Stimulated activated CD4-positive, alpha-beta T cell treated with anti-CD3 and anti-CD28 coated beads, Interleukin-2, amount 100 ng/mL, for 4 hours (primary cell): Measurements from ENCODE around the gene ITGA2.

Experiments used
- DNase-seq: peaks from one replicate; pipeline ENCODE4 v3.0.0-alpha.2; 2020; ENCODE audit warnings: low read depth

ITGA2 gene

DNA sequence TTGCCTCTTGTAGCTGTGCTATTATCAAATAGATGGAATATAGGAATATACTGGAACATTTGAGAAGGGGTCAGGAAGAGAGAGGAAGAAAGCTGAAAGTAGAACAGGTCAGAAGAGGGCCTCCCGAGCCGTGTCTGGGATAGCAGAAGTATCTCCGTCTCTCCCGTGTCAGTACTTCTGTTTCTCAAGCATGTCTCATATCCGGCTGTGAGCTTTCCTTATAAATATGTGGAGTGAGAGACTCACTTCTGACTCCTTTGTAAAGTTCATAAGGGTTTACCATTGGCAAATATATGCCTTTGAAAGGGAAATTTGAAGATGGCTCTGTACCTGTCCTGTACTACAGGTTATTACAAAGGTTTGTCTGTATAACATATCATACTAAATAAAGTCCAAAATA lies 70.1 kb downstream of the ITGA2 start:
- no peak for DNase-seq

DNA sequence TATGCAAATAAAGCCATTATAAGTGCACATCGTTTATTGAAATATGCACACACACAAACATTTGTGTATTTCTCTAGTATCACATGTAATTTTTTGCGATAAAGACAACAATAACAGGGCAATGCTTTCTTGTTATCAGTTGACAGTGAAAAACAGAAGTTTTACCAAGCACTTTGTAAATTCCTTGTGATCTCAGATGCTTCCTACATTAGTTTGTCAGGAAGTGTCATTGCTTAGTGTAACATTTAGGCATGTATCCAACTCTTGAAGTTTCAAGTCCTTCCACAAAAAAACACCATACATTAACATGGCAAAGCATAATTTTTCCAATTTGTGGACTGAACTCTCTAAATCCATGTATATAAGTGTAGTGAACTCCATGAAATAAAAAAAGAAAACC lies 74.0 kb downstream of the ITGA2 start:
- DNase-seq = no peak

DNA sequence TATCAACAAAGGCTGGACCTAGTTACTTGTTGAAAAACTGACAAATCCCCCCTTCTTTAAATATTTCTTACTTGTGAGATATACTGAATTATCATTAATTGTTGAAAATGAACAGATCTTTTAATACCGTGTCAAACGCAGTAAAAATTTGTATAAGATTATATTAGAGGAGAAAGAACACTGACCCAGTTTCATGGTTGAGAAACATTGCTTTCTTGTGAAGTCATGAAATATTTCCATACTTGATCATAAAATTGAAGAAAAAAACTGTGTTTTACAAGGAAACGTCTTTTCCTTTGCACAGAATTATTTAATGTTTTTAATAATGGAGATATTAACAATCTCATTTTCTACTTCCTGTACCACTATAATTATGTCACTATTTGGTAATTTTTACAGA lies 74.6 kb downstream of the ITGA2 start:
- DNase-seq = no peak

DNA sequence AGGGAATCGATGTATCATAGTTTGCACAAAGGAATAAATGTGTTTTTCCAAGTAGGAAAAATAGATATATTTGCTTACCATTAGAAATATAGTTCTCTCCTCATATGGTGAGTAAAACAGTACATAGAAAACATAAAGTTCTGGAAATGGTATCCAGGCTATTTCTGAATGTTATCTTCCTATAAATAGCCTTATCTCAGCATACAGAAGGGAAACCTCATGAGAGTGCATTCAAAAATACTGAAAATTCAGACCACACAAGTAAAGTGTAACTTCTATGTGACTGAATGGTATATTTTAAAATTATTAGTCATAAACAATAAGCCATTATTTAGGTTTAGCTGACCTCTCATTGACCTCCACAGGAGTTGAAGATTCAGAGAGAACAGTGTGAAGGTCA lies 76.9 kb downstream of the ITGA2 start:
- no peak for DNase-seq

DNA sequence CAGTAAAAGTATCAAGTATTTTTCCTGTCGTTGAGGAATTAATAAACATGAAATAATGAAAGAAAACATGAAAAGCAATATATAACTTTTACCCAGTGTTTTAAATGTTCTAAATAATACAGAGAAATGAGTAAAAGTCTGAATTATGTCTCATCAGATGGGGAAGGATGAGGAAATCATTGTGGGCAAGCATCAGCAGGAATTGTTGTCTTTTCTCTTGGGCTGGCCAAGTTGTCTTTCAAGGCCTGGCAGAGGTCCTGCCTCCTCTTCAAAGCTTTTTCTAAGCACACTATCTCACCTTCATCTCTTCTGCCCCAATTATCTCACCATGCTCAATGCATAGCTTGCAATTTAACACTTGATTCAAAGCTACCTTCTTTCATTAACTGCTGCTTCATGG lies 78.5 kb downstream of the ITGA2 start:
- no peak for DNase-seq

DNA sequence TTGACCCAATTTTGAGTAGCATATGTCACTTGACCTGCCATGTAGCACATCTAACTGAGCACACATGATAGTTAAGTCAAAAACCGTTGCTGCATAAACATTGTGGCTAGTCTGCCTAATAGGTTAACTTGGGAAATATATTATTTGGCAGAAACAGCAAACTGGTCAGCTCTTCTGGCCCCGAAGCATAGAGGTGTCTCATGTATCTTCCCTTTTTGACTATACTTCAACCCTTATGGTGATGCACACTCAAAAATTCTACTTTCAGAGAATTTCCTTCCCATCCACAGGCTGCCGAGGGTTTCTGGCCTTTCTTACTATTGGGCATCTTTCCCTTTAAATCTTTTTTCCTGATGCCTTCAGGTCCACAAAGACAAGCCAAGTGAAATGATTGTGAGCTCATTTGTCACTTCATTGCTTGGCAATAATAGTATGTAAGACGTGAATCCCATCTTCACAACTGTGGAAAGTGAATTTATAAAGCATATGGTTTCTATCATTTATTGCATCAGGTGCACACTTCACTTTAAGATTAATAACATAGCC lies 79.2 kb downstream of the ITGA2 start:
- no peak for DNase-seq

DNA sequence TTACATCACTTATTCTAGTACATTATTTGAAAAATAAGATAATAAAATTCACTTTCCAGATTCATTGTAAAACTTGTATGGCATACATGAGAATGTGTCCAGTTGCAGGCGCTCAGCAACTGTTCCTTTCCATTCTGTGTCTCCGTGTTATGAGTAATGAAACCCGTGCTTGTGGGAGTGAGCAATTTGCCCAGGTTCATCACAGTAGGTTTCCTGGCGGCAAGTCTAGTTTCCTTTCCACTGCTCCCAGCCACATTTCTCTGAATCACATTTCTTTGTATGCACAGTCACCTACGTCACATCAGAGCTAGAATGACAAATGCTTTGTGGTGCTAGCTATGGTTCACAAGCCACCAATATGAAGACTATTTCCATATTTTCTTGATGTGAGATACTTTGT lies 80.5 kb downstream of the ITGA2 start:
- DNase-seq = peak; percentile 51

DNA sequence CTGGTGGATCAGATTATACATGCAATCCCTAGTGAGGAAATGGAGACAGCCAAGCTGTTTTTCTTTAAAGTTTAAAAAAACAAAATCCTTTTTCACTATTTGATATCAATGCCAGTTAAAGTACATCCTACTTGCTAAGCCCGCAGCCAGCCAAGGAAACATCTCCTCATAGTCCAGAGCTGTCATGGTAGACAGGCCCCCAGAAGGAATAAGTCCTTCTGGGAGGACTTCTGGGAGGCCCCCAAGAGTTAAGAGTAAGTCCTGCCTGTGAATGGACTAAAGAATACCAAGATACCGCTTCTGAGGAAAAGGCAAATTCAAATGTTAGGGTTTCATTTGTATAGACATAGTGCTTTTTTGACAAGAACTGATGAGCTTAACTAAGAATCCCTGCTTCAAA lies 82.1 kb downstream of the ITGA2 start:
- no peak for DNase-seq

DNA sequence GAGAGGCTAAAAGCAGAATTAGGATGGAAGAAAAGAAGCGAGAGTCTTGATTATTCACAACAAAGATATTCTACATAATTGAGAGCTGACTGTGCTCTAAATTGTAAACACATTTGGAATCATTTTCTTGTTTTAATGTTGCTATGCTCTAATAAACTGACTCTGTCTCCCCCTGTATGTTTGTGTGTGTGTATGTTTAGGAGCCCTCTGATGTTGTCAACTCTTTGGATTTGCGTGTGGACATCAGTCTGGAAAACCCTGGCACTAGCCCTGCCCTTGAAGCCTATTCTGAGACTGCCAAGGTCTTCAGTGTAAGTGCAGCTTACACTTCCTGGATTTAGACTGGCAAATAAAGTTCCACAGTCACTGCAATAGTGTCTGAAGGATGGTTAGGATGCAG lies 82.6 kb downstream of the ITGA2 start:
- DNase-seq = no peak

DNA sequence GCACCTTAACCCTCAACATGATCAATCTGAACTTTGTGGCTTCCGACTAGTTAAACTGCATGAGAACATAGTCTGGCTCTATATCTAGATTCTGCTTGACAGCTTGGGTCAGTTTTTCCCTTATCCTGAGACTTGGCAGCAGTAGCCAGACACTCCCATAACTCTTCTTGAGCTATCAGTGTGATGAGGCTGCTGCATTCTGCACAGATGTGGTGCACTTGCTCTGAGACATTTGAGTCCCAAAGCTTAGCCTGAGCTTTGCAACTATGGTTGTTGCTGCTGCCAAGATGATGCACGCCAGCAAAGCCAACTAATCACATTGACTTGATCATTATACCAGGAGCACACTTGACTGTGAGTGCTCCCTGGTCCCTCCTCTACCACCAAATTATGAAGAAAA lies 84.2 kb downstream of the ITGA2 start:
- DNase-seq = no peak

DNA sequence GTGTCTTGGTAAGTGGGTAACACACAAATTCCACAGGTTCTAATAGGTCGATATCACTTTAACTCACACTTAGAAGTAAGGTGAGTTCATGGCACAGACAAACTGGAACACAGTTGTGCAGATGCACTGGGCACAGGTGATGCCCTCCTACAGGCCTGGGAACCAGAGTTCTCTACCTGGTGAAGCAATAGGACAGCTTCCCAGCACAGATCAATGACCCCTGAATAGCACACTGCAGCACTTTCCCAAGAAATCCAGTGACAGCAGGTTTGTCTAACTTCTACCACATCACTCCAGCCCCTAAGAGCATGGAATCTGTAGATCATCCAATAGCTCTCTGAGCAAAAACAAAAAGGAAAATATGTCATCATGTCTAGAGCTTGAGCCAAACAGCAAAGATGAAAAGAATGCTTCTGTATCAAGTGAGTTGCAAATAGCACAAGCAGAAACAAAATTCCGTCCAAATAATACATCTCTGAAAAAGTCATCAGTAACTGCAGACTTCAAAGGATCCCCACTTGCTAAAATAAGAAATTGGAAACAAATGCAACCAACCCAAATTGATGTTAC lies 86.9 kb downstream of the ITGA2 start:
- no peak for DNase-seq

DNA sequence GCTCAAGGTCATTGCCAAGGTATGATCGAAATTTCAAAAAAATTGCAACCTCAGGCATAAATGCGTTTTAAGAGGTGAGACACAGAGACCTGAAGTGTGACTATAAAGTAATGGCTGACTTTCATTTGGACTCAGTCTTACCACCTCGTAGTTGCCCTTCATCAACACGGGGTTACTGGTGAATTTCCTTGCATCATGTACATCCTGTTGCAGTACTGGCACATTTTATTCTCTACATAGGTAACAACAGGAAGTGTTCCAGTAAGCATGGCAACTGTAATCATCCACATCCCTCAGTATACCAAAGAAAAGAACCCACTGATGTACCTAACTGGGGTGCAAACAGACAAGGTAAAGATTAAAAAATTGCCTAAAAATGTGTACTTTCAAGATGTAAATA lies 91.1 kb downstream of the ITGA2 start:
- DNase-seq = no peak

DNA sequence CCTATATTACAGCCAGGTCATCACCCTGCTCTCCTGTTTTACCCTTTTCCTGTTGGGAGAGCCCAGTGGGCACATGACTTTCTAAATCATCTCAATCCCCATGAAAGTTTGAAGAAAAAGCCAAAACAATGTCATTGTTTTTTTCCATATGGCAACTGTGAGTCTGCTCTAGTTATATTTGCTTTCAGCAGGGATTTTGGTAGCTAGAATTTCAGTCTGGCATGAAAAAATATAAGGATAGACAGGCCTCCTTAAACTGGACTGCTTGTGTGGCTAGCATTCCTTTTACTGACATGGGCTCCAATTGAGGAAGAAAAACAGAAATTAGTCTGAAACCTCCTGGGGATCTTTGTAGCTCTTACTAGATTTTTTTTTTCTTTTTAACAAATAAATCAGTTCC lies 94.8 kb downstream of the ITGA2 start:
- DNase-seq = no peak

DNA sequence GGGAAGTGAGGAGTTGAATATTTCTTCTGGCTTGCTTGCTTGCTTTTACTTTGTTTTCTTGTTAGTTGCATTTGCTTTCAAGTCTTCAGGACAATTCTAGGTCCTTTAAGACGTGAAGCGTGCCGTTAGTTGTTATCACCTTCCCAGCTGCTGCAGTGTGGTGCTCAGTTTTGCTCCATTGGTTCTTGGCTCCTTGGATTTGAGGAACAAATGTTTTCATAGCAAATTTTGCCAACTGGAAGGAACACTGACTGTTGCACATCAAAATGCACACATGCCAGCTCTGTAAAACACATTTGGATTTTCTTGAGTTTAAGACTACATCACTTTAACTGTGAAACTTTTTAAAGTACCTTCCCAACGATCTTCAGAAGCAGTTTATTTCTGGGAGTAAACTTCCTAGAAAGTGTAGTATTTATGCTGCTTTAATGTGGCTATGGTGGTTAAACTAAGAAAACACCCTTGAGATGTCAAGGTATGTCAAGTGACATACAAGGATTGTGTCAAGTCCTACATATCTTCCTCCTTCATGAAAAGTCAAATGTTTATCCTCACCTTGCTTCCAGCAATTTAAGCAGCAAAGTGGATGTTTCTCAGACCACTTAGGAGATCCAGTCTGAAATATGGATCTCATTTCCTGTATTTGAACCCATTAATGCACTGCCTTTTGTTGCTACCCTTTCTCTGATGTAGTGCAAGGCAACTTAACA lies 95.5 kb downstream of the ITGA2 start:
- DNase-seq = no peak

DNA sequence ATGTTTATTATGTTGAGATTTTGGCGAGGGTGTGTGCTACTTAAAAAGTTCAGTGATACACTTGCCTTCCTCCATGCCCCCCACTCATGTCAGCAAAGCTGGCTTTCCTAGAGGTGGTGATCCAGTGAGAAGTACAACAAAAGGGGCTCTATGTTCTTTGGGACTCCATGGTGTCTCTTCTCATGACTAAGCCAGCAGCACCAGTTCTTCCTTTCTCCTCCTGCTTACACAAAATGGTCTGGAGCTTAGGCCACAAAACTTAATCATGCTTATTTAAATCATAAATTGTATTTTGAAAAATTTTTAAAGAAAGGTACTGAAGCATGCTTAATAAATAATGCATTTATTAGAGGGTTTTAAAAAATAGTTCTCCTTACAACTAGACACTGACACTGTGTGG lies 98.0 kb downstream of the ITGA2 start:
- DNase-seq = no peak

DNA sequence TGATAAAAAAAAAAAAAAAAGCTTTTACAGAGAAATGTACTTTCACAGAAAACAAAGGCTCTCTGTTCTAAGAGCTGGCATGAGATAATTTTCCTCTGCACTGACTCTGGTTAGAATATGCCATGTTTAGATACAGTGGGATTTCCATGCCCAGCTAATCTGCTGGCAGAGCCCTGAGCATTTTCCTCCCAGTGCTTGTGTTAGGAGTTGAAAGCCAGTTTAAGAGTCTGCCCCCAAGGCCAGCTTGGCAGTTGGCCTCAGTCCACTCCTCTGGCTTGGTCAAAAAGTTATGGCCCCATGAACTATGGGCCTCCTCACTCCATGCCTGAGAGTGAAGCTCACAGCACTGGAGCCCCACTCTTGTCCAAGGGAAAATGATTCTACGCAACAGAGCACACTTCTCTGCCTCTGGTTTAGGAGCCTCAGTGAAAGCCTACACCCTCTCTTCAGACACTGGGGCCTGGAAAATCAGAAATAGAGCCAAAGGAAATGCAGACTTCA lies 98.5 kb downstream of the ITGA2 start:
- no peak for DNase-seq

DNA sequence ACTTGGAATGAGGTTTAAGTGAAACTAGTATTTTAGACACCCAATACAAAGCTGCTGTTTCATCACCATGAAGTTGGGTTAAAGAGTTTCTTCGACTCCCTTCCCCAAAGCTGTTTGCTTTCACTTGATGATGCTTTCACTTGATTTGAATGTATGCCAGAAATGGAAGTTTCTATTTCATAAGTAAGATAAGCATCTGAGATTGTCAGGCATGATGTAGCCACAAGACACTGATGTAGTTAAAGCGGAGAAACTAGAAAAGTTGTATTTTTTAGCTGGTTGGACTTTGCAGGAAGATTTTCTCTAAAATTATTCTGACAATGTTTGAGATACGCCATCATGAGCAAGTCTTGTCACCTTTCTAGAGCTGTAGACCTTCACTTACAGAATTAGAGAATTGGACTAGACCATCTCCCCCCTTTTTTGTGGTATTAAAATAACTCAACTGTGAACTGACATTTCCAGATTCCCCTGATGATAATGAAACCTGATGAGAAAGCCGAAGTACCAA lies 100.4 kb downstream of the ITGA2 start:
- no peak for DNase-seq

DNA sequence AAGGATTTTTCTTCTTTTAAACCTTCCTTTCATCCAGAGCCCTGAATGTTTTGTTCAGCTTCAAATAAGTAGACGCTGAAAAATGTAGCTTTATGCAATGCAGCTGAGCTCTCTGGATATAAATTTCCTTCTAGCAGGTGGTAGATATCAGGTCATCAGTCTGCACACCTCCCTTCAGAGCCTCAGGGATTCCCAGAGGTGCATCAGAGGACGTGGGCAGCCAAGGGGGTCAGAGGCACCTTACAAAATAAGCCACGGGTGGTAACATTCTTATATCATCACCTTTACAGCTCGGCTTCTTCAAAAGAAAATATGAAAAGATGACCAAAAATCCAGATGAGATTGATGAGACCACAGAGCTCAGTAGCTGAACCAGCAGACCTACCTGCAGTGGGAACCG lies 101.1 kb downstream of the ITGA2 start:
- DNase-seq = no peak

DNA sequence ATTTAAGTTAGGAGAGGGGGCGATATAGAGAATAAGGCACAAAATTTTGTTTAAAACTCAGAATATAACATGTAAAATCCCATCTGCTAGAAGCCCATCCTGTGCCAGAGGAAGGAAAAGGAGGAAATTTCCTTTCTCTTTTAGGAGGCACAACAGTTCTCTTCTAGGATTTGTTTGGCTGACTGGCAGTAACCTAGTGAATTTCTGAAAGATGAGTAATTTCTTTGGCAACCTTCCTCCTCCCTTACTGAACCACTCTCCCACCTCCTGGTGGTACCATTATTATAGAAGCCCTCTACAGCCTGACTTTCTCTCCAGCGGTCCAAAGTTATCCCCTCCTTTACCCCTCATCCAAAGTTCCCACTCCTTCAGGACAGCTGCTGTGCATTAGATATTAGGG lies 102.1 kb downstream of the ITGA2 start:
- no peak for DNase-seq

DNA sequence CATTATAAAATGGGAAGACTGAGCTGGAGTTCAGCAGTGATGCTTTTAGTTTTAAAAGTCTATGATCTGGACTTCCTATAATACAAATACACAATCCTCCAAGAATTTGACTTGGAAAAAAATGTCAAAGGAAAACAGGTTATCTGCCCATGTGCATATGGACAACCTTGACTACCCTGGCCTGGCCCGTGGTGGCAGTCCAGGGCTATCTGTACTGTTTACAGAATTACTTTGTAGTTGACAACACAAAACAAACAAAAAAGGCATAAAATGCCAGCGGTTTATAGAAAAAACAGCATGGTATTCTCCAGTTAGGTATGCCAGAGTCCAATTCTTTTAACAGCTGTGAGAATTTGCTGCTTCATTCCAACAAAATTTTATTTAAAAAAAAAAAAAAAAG lies 103.1 kb downstream of the ITGA2 start:
- no peak for DNase-seq

DNA sequence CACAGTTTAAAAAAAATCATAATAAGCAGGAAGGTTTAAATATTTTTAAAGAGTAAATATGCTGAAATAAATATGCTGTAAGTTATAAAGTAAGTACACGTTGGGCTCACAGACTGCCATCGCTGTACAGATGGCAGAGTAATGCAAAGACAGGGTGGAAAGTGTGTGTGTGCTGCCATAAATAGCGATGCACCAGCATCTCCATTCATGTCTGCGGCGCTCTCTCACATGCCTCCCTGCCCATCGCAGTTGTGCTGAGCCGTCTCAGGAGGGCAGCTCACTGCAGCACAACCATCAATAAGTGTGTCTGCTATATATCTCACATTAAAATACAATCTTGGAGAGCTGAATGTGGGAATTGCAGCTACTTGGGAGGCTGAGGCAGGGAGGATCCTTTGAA lies 106.1 kb downstream of the ITGA2 start:
- DNase-seq = no peak

DNA sequence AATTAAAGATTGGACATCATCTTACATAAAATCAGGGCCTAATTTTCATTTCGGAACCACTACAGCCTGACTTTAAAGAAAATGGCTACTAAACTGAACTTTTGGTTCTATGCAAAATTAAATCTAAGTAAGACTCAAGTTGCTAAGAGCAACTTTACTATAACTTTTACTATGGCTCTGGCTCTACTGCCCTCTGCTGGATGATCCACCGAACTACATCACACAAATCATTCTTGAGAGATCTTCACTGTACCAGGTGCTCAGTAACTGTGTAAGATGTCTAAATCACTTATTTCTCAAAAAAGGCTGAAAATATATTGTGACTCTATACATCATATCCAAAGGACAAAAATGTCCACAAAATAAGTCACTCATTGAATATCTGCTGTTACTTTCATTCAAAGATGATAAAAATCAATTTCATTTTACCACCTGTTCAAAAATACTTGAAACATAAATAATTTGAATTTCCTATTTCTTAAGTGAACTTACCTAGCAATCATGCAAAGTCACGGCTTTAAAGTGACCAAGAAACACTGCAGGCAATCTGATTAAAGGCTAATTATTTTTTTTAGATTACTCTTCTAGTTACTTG lies 106.9 kb downstream of the ITGA2 start:
- DNase-seq = peak; percentile 56

DNA sequence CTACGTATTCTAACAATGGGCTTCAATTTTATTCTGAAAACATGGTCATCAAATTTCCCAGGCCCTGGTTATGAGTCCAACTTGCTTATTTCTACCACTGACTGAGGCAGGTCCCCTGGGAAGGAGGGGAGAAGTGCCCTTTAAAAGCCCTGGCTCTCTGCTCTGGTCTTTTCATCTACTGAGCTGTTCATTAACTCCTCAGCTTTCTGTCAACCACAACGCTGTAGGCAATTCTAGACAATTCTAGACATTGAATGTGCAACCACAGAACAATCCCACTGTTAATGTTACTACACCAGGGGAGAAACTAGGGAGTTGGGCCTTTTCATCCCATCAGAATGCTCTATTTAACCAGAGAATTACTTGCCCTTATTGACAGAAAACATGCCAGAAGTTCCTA lies 110.4 kb downstream of the ITGA2 start:
- DNase-seq = no peak
